Endothelial cell of umbilical vein (primary cell): Measurements from ENCODE around the gene NYAP2. TPM values are rescaled to one million over a fixed set of nuclear protein-coding genes. Genes with fewer than 3 reads are reported as not detected.

Experiments
- BruUV-seq: library from RNA; stranded (reverse); fragments of 400-500 nt; replicated peaks from 2 replicates; lab custom pipeline; 2021; lab: Mats Ljungman, UMichigan
- CTCF ChIA-PET: fragments of 300-600, 350-600 bp; sonication (Branson Sonifier 250); formaldehyde crosslinking; loops from one replicate; lab custom pipeline; 2021; ENCODE audit warnings: antibody characterized with exemption, inconsistent platforms; lab: Charles Lee
- POLR2A ChIA-PET: fragments of 300-600, 350-600 bp; sonication (Branson Sonifier 250); formaldehyde crosslinking; loops from one replicate; lab custom pipeline; 2021; ENCODE audit warnings: antibody characterized with exemption, inconsistent platforms; lab: Charles Lee
- DNase-seq: peaks from one replicate; pipeline ENCODE4 v3.0.0-alpha.2; 2011; ENCODE audit warnings: low read depth, low spot score
- FAIRE-seq: peaks from 2 replicates; lab custom pipeline; 2011; peaks lifted over from hg19 to GRCh38; lab: Jason Lieb, UNC
- H2AFZ ChIP-seq: 2 replicates; pipeline ENCODE4 v1.6.0; 2012; ENCODE audit warnings: low read depth, low read length, control low read depth, inconsistent platforms
- H3K27ac ChIP-seq: 2 replicates; pipeline ENCODE4 v1.5.1; 2011; ENCODE audit warnings: low read depth, mild to moderate bottlenecking, control low read depth, low read length, moderate library complexity; ENCODE audit not compliant: insufficient read depth
- H3K27me3 ChIP-seq, 2 experiments: 2 replicates each; pipeline versions ENCODE4 v1.6.0 to v1.6.1; 2011; ENCODE audit warnings: low read length in 2 of 2, mixed read lengths in 1 of 2; ENCODE audit not compliant: control insufficient read depth in 2 of 2, insufficient read depth in 2 of 2
- H3K36me3 ChIP-seq, 2 experiments: 2 replicates in 1 of 2; 3 replicates in 1 of 2; pipeline ENCODE4 v1.5.1; 2011; ENCODE audit warnings: low read length in 2 of 2, mild to moderate bottlenecking in 1 of 2, moderate library complexity in 1 of 2; ENCODE audit not compliant: control insufficient read depth in 2 of 2, insufficient read depth in 2 of 2; ENCODE audit errors: extremely low read depth in 1 of 2
- H3K4me1 ChIP-seq: 3 replicates; pipeline ENCODE4 v1.5.1; 2011; ENCODE audit warnings: mild to moderate bottlenecking, low read length; ENCODE audit not compliant: control insufficient read depth, insufficient read depth; ENCODE audit errors: extremely low read depth
- H3K4me2 ChIP-seq: 2 replicates; pipeline ENCODE4 v1.6.1; 2011; ENCODE audit warnings: low read length, control low read depth, mixed read lengths; ENCODE audit not compliant: insufficient read depth
- H3K4me3 ChIP-seq, 3 experiments: fragments of 200-600 bp in 1 of 3; sonication (generic), shearing (Covaris generic) in 1 of 3; replicated peaks in 1 of 3; 2 replicates each; pipeline ENCODE4 v1.5.1; 2011 to 2016; ENCODE audit warnings: control low read depth in 3 of 3, low read length in 3 of 3, mild to moderate bottlenecking in 2 of 3, inconsistent platforms in 1 of 3, low read depth in 1 of 3, moderate library complexity in 1 of 3; ENCODE audit not compliant: insufficient read depth in 1 of 3
- H3K79me2 ChIP-seq: 2 replicates; pipeline ENCODE4 v1.6.0; 2012; ENCODE audit warnings: low read length, inconsistent platforms; ENCODE audit not compliant: control insufficient read depth, insufficient read depth
- H3K9ac ChIP-seq: replicated peaks from 2 replicates; pipeline ENCODE3; 2011; ENCODE audit warnings: low read length, control low read depth; ENCODE audit not compliant: insufficient read depth; ENCODE audit errors: extremely low read depth
- H3K9me1 ChIP-seq: replicated peaks from 3 replicates; pipeline ENCODE4 v1.6.0; 2011; ENCODE audit warnings: mild to moderate bottlenecking, low read length; ENCODE audit not compliant: control insufficient read depth, insufficient read depth; ENCODE audit errors: extremely low read depth
- H3K9me3 ChIP-seq: replicated peaks from 2 replicates; pipeline ENCODE4 v1.5.1; 2012; ENCODE audit warnings: low read length, inconsistent platforms; ENCODE audit not compliant: control insufficient read depth, insufficient read depth
- H4K20me1 ChIP-seq: replicated peaks from 2 replicates; pipeline ENCODE3; 2011; ENCODE audit warnings: mild to moderate bottlenecking, low read length; ENCODE audit not compliant: control insufficient read depth, insufficient read depth; ENCODE audit errors: extremely low read depth
- EZH2 ChIP-seq: IDR thresholded peaks from 2 replicates; pipeline ENCODE4 v1.6.1; 2012; ENCODE audit warnings: borderline replicate concordance, low read depth, mild to moderate bottlenecking, moderate library complexity, low read length, inconsistent platforms; ENCODE audit not compliant: severe bottlenecking
- FOS ChIP-seq: IDR thresholded peaks from 2 replicates; pipeline ENCODE4 v1.6.1; 2011; ENCODE audit warnings: mild to moderate bottlenecking, low read length, moderate library complexity, borderline replicate concordance; ENCODE audit not compliant: insufficient read depth
- GATA2 ChIP-seq: IDR thresholded peaks from 2 replicates; pipeline ENCODE4 v1.7.0; 2011; ENCODE audit warnings: low read depth, mild to moderate bottlenecking, moderate library complexity, mixed read lengths, low read length; ENCODE audit not compliant: insufficient read length, insufficient read depth
- JUN ChIP-seq: IDR thresholded peaks from 2 replicates; pipeline ENCODE4 v1.6.1; 2011; ENCODE audit warnings: borderline replicate concordance, low read depth; ENCODE audit not compliant: insufficient read length, insufficient read depth
- MYC ChIP-seq: IDR thresholded peaks from one replicate; pipeline ENCODE4 v1.6.1; 2011; ENCODE audit warnings: mild to moderate bottlenecking, low read depth, low read length
- POLR2A ChIP-seq: IDR thresholded peaks from 2 replicates; pipeline ENCODE4 v1.6.1; 2012; ENCODE audit warnings: low read depth, mild to moderate bottlenecking, control low read depth, low read length
- POLR2AphosphoS5 ChIP-seq: IDR thresholded peaks from 2 replicates; pipeline ENCODE4 v1.6.1; 2012; ENCODE audit warnings: low read depth, mild to moderate bottlenecking, control low read depth, low read length, moderate library complexity; ENCODE audit not compliant: insufficient read depth
- dilution Hi-C: fragments of 300-500 bp; cut with MboI; formaldehyde crosslinking; loops from one replicate; pipeline ENCODE4 v1.15.0; 2019; ENCODE audit warnings: low sequenced_read_pairs; ENCODE audit not compliant: extremely low pct_ligation_motif_present
- intact Hi-C: fragments of 100-400 bp; cut with micrococcal nuclease; formaldehyde crosslinking; loops from one replicate; pipeline ENCODE4 v1.10.0; 2022
- polyA plus RNA-seq, 4 experiments: library from polyadenylated mRNA; depleted of rRNA in 3 of 4; stranded (reverse) in 3 of 4; unstranded in 1 of 4; fragments of >200 nt; gene quantifications; 2 replicates each; pipeline versions ENCODE4 v1.2.1 to v1.2.3, GENCODE V29; 2011 to 2012; ENCODE audit warnings: missing spikeins in 1 of 4
- total RNA-seq: library from RNA; stranded (reverse); gene quantifications from 2 replicates; pipeline ENCODE4 v1.2.3, GENCODE V29; 2021
- TF ChIP-seq, protein P1 (sequence below), 2 donors: IDR thresholded peaks; 1 replicate in 1 of 2; 2 replicates in 1 of 2; pipeline ENCODE4 v1.5.1; 2011; ENCODE audit warnings: low read length in 2 of 2, mild to moderate bottlenecking in 2 of 2, moderate library complexity in 2 of 2, control low read depth in 1 of 2, inconsistent platforms in 1 of 2, low read depth in 1 of 2; ENCODE audit not compliant: insufficient read depth in 1 of 2; ENCODE audit errors: extremely low read depth in 1 of 2
- TF ChIP-seq, protein P2 (sequence below): IDR thresholded peaks from 2 replicates; pipeline ENCODE4 v1.6.1; 2011; ENCODE audit not compliant: insufficient read depth, insufficient read length

The NYAP2 gene
- total and polyA plus RNA-seq, 2 donors (not counting 3 experiments of a cell fraction or from before 2014, with no cell fraction given): not detected

DNA sequence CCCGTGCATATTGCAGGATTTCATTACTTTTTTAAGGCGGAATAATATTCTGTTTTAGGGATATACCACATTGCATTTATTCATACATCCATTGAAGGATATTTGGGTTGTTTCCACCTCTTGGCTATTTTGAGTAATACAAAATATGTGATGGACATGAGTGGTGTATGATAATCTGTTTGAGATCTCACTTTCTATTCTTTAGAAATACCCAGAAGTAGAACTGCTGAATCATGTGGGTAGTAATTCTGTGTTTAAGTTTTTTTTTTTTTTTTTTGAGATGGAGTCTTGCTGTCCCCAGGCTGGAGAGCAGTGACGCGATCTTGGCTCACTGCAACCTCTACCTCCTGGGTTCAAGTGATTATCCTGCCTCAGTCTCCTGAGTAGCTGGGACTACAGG, 201.4 kb downstream of the NYAP2 start:
- H3K4me3 ChIP-seq: no peak overlapping the region
- dilution Hi-C loops: no loop called here
- ChIA-PET CTCF (no interaction called here), POLR2A (no interaction called here)
- H3K27ac ChIP-seq: no peak overlapping the region
- intact Hi-C loops: no loop called here
- H3K9ac ChIP-seq: no peak overlapping the region
- no peaks in the 10 kb centered on the region for H3K4me1 ChIP-seq
- DNase-seq: no peak
- BruUV-seq: no TSS peak
- no peak overlapping the region for H2AFZ ChIP-seq
- no peaks in the 10 kb centered on the region for H3K79me2 ChIP-seq
- no peaks in the 10 kb centered on the region for H3K9me1 ChIP-seq
- no peaks in the 10 kb centered on the region for H3K36me3 ChIP-seq
- H4K20me1 ChIP-seq: no peaks in the 10 kb centered on the region
- no peak for FAIRE-seq
- no peak overlapping the region for H3K4me2 ChIP-seq
- TF ChIP-seq, protein P1, sequence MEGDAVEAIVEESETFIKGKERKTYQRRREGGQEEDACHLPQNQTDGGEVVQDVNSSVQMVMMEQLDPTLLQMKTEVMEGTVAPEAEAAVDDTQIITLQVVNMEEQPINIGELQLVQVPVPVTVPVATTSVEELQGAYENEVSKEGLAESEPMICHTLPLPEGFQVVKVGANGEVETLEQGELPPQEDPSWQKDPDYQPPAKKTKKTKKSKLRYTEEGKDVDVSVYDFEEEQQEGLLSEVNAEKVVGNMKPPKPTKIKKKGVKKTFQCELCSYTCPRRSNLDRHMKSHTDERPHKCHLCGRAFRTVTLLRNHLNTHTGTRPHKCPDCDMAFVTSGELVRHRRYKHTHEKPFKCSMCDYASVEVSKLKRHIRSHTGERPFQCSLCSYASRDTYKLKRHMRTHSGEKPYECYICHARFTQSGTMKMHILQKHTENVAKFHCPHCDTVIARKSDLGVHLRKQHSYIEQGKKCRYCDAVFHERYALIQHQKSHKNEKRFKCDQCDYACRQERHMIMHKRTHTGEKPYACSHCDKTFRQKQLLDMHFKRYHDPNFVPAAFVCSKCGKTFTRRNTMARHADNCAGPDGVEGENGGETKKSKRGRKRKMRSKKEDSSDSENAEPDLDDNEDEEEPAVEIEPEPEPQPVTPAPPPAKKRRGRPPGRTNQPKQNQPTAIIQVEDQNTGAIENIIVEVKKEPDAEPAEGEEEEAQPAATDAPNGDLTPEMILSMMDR (IDR thresholded peaks at IDR 0.05; ENCODE audit: extremely low read depth in 1 of 2, insufficient read depth in 1 of 2, low read depth in 1 of 2, low read length in 2 of 2): no peak
- H3K27me3 ChIP-seq: no peaks in the 10 kb centered on the region
- peaks cover 2% of the 10 kb centered on the region for H3K9me3 ChIP-seq

DNA sequence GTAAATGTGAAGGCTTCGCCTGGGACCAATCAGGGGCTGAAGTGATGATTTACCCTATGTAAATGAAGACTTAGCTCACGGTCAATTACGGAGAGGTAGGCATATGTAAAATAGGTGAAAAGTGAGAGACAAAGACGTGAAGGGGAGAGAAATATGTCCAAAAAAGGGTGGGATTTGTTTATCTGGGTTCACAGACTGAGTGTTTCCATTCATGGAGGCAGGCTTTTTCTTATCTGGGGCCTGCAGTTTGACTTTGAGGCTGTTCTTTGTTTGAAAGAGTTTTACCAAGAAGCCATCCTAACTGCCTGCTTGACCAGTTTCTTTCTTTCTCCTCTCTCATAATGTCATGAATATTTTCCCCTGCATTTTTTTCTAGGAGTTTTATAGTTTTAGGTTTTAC, 202.7 kb downstream of the NYAP2 start:
- peaks cover 2% of the 10 kb centered on the region for H3K9me3 ChIP-seq
- FAIRE-seq (no peak), DNase-seq (no peak)
- intact Hi-C loops (no loop called here), dilution Hi-C loops (no loop called here)
- H4K20me1 ChIP-seq: no peaks in the 10 kb centered on the region
- no peaks in the 10 kb centered on the region for H3K36me3 ChIP-seq
- no TSS peak for BruUV-seq
- TF ChIP-seq FOS (no peak), EZH2 (no peak), JUN (no peak), POLR2A (no peak), GATA2 (no peak), MYC (no peak), POLR2AphosphoS5 (no peak)
- TF ChIP-seq, protein P1 (IDR thresholded peaks at IDR 0.05; ENCODE audit: extremely low read depth in 1 of 2, insufficient read depth in 1 of 2, low read depth in 1 of 2, low read length in 2 of 2): no peak
- TF ChIP-seq, protein P2, sequence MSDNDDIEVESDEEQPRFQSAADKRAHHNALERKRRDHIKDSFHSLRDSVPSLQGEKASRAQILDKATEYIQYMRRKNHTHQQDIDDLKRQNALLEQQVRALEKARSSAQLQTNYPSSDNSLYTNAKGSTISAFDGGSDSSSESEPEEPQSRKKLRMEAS: no peak
- H3K27ac ChIP-seq: no peak overlapping the region
- H3K9me1 ChIP-seq: no peaks in the 10 kb centered on the region
- H3K4me2 ChIP-seq: no peak overlapping the region
- ChIA-PET POLR2A (no interaction called here), CTCF (no interaction called here)
- H3K4me3 ChIP-seq: no peak overlapping the region
- no peaks in the 10 kb centered on the region for H3K4me1 ChIP-seq
- H3K9ac ChIP-seq: no peak overlapping the region
- H3K27me3 ChIP-seq: no peaks in the 10 kb centered on the region
- no peak overlapping the region for H2AFZ ChIP-seq
- no peaks in the 10 kb centered on the region for H3K79me2 ChIP-seq
